Stomach (tissue), 9 donors: ENCODE data around the gene PLAC1. TPM values are rescaled to one million over a fixed set of nuclear protein-coding genes. Genes with fewer than 3 reads are reported as not detected.

Experiments used
- DNase-seq, 2 donors: peaks; one replicate each; pipeline versions ENCODE4 v3.0.0 to v3.0.0-alpha.2; 2013 to 2019
- H3K27ac ChIP-seq, 5 donors: fragments of 200-600 bp in 4 of 5; sonication (generic) in 4 of 5; one replicate each; pipeline ENCODE4 v1.5.1; 2013 to 2019; ENCODE audit warnings: mild to moderate bottlenecking in 1 of 5, moderate library complexity in 1 of 5
- H3K27me3 ChIP-seq, 3 donors: fragments of 200-600 bp; sonication (generic); one replicate each; pipeline ENCODE4 v1.5.1; 2017 to 2019; ENCODE audit warnings: mixed run types in 1 of 3
- H3K36me3 ChIP-seq, 4 donors: fragments of 200-600 bp; sonication (generic); 1 replicate in 3 of 4; 2 replicates in 1 of 4; pipeline ENCODE4 v1.5.1; 2016 to 2019
- H3K4me1 ChIP-seq, 4 donors: fragments of 200-600 bp; sonication (generic); one replicate each; pipeline ENCODE4 v1.5.1; 2016 to 2019
- H3K4me3 ChIP-seq, 4 donors: fragments of 200-600 bp; sonication (generic) in 3 of 4; one replicate each; pipeline ENCODE4 v1.5.1; 2016 to 2019; ENCODE audit warnings: mild to moderate bottlenecking in 1 of 4
- H3K9me3 ChIP-seq, 4 donors: fragments of 200-600 bp; sonication (generic); one replicate each; pipeline ENCODE4 v1.5.1; 2016 to 2019
- EP300 ChIP-seq: sonication (generic); formaldehyde crosslinking; IDR thresholded peaks from one replicate; pipeline ENCODE4 v1.6.1; 2017; ENCODE audit warnings: antibody characterized with exemption
- POLR2A ChIP-seq, 4 donors: fragments of 450-650 bp; IDR thresholded peaks; one replicate each; pipeline ENCODE4 v1.6.1; 2016; ENCODE audit warnings: antibody characterized with exemption in 4 of 4, control low read depth in 2 of 4, mild to moderate bottlenecking in 1 of 4, moderate library complexity in 1 of 4
- POLR2AphosphoS5 ChIP-seq, 3 donors: sonication (generic); formaldehyde crosslinking; IDR thresholded peaks; one replicate each; pipeline ENCODE4 v1.6.1; 2016; ENCODE audit warnings: antibody characterized with exemption in 3 of 3
- WGBS, 5 donors: extraction: QIAGEN DNeasy Blood & Tissue Kit in 3 of 5; methylation state at CpG; one replicate each; pipeline versions ENCODE4 v1.1.5 to v1.1.7; 2013 to 2018; 5-methylcytosine and 5-hydroxymethylcytosine counted together
- intact Hi-C: fragments of 100-400 bp; cut with DNase I; formaldehyde crosslinking; loops from one replicate; pipeline ENCODE4 v1.15.1; 2023; ENCODE audit warnings: low total_unique reads
- polyA plus RNA-seq, 3 donors: library from polyadenylated mRNA; stranded (reverse); fragments of 200-250 nt; gene quantifications; one replicate each; pipeline ENCODE4 v1.2.3, GENCODE V29; 2013
- total RNA-seq, 5 donors: library from RNA; depleted of rRNA; stranded (reverse); fragments of >200 nt; gene quantifications; one replicate each; pipeline versions ENCODE4 v1.1.0 to v1.2.3, GENCODE V29; 2014 to 2016
- TF ChIP-seq, protein P1 (sequence below), 7 experiments: fragments of 450-650 bp in 4 of 7; fragments of 200-600 bp in 3 of 7; sonication (generic) in 3 of 7; IDR thresholded peaks; one replicate each; pipeline ENCODE4 v1.5.1; 2016 to 2019; ENCODE audit warnings: antibody characterized with exemption in 7 of 7, control low read depth in 2 of 7, mild to moderate bottlenecking in 1 of 7
- donor health status: healthy with polysubstance abuse.
- donor health status: Bipolar disorder and iron deficiency.
- donor health status: healthy.

PLAC1 gene
- total and polyA plus RNA-seq, 8 donors = not detected

DNA sequence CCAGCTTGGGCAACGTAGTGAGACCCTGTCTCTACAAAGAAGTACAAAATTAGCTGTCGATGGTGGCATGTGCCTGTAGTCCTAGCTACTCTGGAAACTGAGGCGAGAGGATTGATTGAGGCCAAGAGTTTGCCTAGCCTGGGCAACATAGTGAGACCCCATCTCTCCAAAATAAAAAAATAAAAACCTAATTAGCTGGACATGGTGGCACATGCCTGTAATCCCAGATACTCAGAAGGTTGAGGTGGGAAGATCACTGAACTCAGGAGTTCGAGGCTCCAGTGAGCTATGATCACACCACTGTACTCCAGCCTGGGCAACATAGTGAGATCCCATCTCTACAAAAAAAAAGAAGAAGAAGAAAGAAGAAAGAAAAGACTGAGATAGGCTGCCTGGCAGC lies 17.4 kb downstream of the PLAC1 start:
- no peak for DNase-seq
- Histone ChIP-seq H3K9me3 (no peaks in the 10 kb centered on the region), H3K4me1 (no peaks in the 10 kb centered on the region), H3K36me3 (no peaks in the 10 kb centered on the region), H3K4me3 (no peak overlapping the region), H3K27me3 (no peaks in the 10 kb centered on the region), H3K27ac (no peak overlapping the region)
- TF ChIP-seq EP300 (no peak), POLR2AphosphoS5 (IDR thresholded peaks at IDR 0.05) (no peak), POLR2A (IDR thresholded peaks at IDR 0.05) (no peak)
- TF ChIP-seq, protein P1, sequence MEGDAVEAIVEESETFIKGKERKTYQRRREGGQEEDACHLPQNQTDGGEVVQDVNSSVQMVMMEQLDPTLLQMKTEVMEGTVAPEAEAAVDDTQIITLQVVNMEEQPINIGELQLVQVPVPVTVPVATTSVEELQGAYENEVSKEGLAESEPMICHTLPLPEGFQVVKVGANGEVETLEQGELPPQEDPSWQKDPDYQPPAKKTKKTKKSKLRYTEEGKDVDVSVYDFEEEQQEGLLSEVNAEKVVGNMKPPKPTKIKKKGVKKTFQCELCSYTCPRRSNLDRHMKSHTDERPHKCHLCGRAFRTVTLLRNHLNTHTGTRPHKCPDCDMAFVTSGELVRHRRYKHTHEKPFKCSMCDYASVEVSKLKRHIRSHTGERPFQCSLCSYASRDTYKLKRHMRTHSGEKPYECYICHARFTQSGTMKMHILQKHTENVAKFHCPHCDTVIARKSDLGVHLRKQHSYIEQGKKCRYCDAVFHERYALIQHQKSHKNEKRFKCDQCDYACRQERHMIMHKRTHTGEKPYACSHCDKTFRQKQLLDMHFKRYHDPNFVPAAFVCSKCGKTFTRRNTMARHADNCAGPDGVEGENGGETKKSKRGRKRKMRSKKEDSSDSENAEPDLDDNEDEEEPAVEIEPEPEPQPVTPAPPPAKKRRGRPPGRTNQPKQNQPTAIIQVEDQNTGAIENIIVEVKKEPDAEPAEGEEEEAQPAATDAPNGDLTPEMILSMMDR (IDR thresholded peaks at IDR 0.05) = no peak
- WGBS, 5 donors = 61 to 98% (median 83%) methylated on average over 4 of the region's 4 CpGs
- intact Hi-C loops = no loop called here

DNA sequence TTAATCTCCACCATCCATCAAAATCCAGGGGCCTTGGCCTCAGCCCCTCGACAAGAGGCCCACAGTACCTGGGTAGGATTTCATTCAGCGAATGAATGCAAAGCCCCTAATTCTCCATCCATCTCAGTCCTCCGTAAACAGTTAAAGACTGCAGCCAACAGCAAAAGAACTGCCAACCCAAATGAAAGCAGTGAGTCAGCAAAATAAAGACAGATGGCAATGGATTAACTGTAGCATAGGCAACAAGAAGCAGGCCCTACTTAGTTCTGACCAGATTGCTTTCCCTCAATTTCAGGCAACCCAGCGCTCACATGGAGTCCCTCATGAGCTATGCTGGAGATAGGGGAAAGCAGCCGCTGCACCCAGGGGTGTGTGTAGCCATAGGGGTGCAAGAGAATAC lies 21.4 kb downstream of the PLAC1 start:
- whole genome bisulfite sequencing, 5 donors = 65 to 85% (median 71%) methylated on average over 5 of the region's 5 CpGs
- H3K27me3 ChIP-seq = no peaks in the 10 kb centered on the region
- TF ChIP-seq POLR2AphosphoS5 (IDR thresholded peaks at IDR 0.05) = no peak
- TF ChIP-seq EP300 = no peak
- no peak for TF ChIP-seq POLR2A (IDR thresholded peaks at IDR 0.05)
- TF ChIP-seq, protein P1 (IDR thresholded peaks at IDR 0.05) = no peak

DNA sequence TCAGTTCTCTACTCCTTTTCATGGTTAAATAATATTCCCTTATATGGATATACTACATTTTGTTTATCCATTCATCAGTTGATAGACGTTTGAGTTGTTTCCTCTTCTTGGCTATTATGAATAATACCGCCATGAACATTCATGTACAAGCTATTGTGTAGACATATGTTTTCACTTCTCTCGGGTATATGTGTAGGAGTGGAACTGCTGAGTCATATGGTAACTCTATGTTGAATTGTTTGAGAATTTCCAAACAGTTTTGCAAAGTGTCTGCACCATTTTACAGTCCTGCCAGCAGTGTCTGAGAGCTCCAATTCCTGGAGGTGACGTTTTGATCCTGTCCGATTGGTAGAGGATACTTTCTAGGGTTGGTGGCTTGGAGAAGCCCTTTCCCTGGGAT lies 23.6 kb downstream of the PLAC1 start:
- DNase-seq = no peak
- Histone ChIP-seq H3K27ac (no peak overlapping the region), H3K36me3 (no peaks in the 10 kb centered on the region), H3K4me1 (no peaks in the 10 kb centered on the region), H3K27me3 (no peaks in the 10 kb centered on the region), H3K4me3 (no peak overlapping the region), H3K9me3 (no peaks in the 10 kb centered on the region)
- 55 to 75% (median 64%) methylated on average over 5 of the region's 5 CpGs for WGBS, 5 donors
- intact Hi-C loops = no loop called here
- TF ChIP-seq POLR2AphosphoS5 (IDR thresholded peaks at IDR 0.05) (no peak), POLR2A (IDR thresholded peaks at IDR 0.05) (no peak), EP300 (no peak)
- TF ChIP-seq, protein P1 (IDR thresholded peaks at IDR 0.05) = no peak

More for the DNA sequence above, 21.4 kb downstream of the PLAC1 start:
- intact Hi-C loops = no loop called here
- Histone ChIP-seq H3K9me3 (no peaks in the 10 kb centered on the region), H3K36me3 (no peaks in the 10 kb centered on the region), H3K4me1 (no peaks in the 10 kb centered on the region), H3K4me3 (no peak overlapping the region), H3K27ac (no peak overlapping the region)
- no peak for DNase-seq

DNA sequence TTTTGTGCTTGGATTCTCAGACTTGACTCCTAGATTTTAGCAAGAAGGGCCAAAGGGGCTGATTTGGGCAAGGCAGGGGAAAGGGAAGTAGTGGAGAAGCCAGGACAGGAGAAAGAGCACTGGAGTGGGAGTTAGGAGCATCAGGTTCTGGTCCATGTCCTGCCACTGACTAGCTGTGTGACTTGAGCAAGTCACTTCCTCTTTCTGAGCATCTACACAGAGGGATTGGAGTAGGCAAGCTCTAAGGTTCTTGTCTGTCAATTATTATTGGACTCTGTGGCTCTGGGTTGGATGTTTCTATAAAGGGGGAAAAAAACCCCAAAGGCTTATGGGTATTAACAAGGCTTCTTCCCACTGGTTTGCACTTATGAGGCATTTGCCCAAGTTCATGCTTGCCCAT lies 24.4 kb downstream of the PLAC1 start:
- Histone ChIP-seq H3K4me3 (no peak overlapping the region), H3K4me1 (no peaks in the 10 kb centered on the region), H3K27ac (no peak overlapping the region), H3K9me3 (no peaks in the 10 kb centered on the region), H3K36me3 (no peaks in the 10 kb centered on the region), H3K27me3 (no peaks in the 10 kb centered on the region)
- intact Hi-C loops = no loop called here
- no peak for DNase-seq
- no peak for TF ChIP-seq POLR2A (IDR thresholded peaks at IDR 0.05)
- TF ChIP-seq EP300 = no peak
- TF ChIP-seq, protein P1 (IDR thresholded peaks at IDR 0.05) = no peak
- no peak for TF ChIP-seq POLR2AphosphoS5 (IDR thresholded peaks at IDR 0.05)
